Upper lobe of right lung (tissue), 1 donor: Measurements from ENCODE around the gene PIGK. TPM values are rescaled to one million over a fixed set of nuclear protein-coding genes. Genes with fewer than 3 reads are reported as not detected.

Experiments used
- ATAC-seq: fragments of 200-7000 bp; cut with Tn5 transposase; one replicate; pipeline ENCODE4 v1.9.1; 2020; ENCODE audit warnings: mild to moderate bottlenecking, moderate library complexity
- DNase-seq: peaks from one replicate; pipeline ENCODE4 v3.0.0-alpha.2; 2020
- H3K27ac ChIP-seq: fragments of 200-600 bp; one replicate; pipeline ENCODE4 v1.8.0; 2022
- H3K27me3 ChIP-seq: fragments of 200-600 bp; one replicate; pipeline ENCODE4 v1.8.0; 2022; ENCODE audit warnings: mild to moderate bottlenecking
- H3K36me3 ChIP-seq: fragments of 200-600 bp; one replicate; pipeline ENCODE4 v1.8.0; 2022
- H3K4me1 ChIP-seq: fragments of 200-600 bp; one replicate; pipeline ENCODE4 v1.8.0; 2022
- H3K4me3 ChIP-seq: fragments of 200-600 bp; one replicate; pipeline ENCODE4 v1.8.0; 2022; ENCODE audit warnings: mild to moderate bottlenecking
- H3K9me3 ChIP-seq: fragments of 200-600 bp; one replicate; pipeline ENCODE4 v1.8.0; 2022
- intact Hi-C: fragments of 100-400 bp; cut with DNase I; formaldehyde crosslinking; loops from one replicate; pipeline ENCODE4 v1.11.0; 2022
- total RNA-seq: library from RNA; stranded (reverse); fragmentation: NEBNext Ultra II Directional; extraction: Animal tissue kit (Norgen Biotek cat#: 25700); gene quantifications from one replicate; pipeline ENCODE4 v1.2.1, GENCODE V29; 2021
- TF ChIP-seq, protein P1 (sequence below): fragments of 200-600 bp; IDR thresholded peaks from one replicate; pipeline ENCODE4 v1.8.0; 2022; ENCODE audit warnings: antibody characterized with exemption
- donor health status: DM: no; HTN: yes; CAD: no; lungs with severe emphysema.

The PIGK gene
- total RNA-seq, 1 donor from 2014 or later, result 29.9 TPM

DNA sequence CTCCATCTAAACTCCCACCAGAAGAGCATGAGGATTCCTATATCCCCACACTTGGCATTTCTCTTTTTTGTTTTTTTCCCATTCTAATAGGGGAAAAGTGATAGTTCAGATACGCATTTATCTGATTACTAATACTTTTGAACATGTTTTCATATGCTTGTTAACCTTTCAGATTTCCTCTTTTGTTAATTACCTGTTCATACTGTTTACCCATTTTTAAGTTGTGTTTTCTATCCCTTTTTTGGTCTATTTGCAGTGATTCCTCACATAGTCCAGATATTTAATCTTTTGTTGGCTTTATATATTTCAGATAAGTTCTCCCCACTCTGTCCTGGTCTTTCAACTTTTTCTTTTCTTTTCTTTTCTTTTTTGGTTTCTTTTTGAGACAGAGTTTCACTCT lies 13.6 kb upstream of the PIGK start:
- no peak overlapping the region for H3K27ac ChIP-seq
- intact Hi-C loops, result no loop called here
- no peaks in the 10 kb centered on the region for H3K4me1 ChIP-seq
- TF ChIP-seq, protein P1, sequence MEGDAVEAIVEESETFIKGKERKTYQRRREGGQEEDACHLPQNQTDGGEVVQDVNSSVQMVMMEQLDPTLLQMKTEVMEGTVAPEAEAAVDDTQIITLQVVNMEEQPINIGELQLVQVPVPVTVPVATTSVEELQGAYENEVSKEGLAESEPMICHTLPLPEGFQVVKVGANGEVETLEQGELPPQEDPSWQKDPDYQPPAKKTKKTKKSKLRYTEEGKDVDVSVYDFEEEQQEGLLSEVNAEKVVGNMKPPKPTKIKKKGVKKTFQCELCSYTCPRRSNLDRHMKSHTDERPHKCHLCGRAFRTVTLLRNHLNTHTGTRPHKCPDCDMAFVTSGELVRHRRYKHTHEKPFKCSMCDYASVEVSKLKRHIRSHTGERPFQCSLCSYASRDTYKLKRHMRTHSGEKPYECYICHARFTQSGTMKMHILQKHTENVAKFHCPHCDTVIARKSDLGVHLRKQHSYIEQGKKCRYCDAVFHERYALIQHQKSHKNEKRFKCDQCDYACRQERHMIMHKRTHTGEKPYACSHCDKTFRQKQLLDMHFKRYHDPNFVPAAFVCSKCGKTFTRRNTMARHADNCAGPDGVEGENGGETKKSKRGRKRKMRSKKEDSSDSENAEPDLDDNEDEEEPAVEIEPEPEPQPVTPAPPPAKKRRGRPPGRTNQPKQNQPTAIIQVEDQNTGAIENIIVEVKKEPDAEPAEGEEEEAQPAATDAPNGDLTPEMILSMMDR, result no peak
- H3K4me3 ChIP-seq, result no peak overlapping the region
- H3K9me3 ChIP-seq, result no peaks in the 10 kb centered on the region
- ATAC-seq (no peak), DNase-seq (no peak)
- no peaks in the 10 kb centered on the region for H3K27me3 ChIP-seq
- no peaks in the 10 kb centered on the region for H3K36me3 ChIP-seq

- Histone ChIP-seq H3K4me1 (no peaks in the 10 kb centered on the region), H3K9me3 (no peaks in the 10 kb centered on the region), H3K27me3 (no peaks in the 10 kb centered on the region), H3K27ac (no peak overlapping the region), H3K36me3 (no peaks in the 10 kb centered on the region), H3K4me3 (no peak overlapping the region)
- intact Hi-C loops, result no loop called here
- ATAC-seq (no peak), DNase-seq (no peak)
- TF ChIP-seq, protein P1, result no peak
Observed at GRCh38 chr1:77230051-77230450, 10.8 kb upstream of the PIGK start.

GRCh38 chr1:77228836-77229235 lies 9.6 kb upstream of the PIGK start:
- Histone ChIP-seq H3K4me3 (no peak overlapping the region), H3K27me3 (no peaks in the 10 kb centered on the region), H3K4me1 (no peaks in the 10 kb centered on the region), H3K9me3 (no peaks in the 10 kb centered on the region), H3K36me3 (no peaks in the 10 kb centered on the region), H3K27ac (no peak overlapping the region)
- DNase-seq (no peak), ATAC-seq (no peak)
- TF ChIP-seq, protein P1, result no peak
- intact Hi-C loops, result no loop called here

GRCh38 chr1:77227381-77227780 lies 8.2 kb upstream of the PIGK start:
- ATAC-seq (no peak), DNase-seq (no peak)
- H3K9me3 ChIP-seq, result no peaks in the 10 kb centered on the region
- H3K36me3 ChIP-seq, result no peaks in the 10 kb centered on the region
- H3K4me3 ChIP-seq, result no peak overlapping the region
- H3K27me3 ChIP-seq, result no peaks in the 10 kb centered on the region
- intact Hi-C loops, result no loop called here
- H3K4me1 ChIP-seq, result no peaks in the 10 kb centered on the region
- no peak overlapping the region for H3K27ac ChIP-seq
- TF ChIP-seq, protein P1, result no peak

GRCh38 chr1:77222496-77222895 lies 3.3 kb upstream of the PIGK start:
- no peak overlapping the region for H3K27ac ChIP-seq
- intact Hi-C loops, result no loop called here
- H3K4me1 ChIP-seq, result peaks cover 9% of the 10 kb centered on the region
- H3K36me3 ChIP-seq, result no peaks in the 10 kb centered on the region
- H3K27me3 ChIP-seq, result no peaks in the 10 kb centered on the region
- H3K4me3 ChIP-seq, result no peak overlapping the region
- TF ChIP-seq, protein P1, result no peak
- ATAC-seq (no peak), DNase-seq (no peak)
- H3K9me3 ChIP-seq, result no peaks in the 10 kb centered on the region
